Right atrium auricular region (tissue), 2 donors: ENCODE measurements around the gene POLE. TPM values are rescaled to one million over a fixed set of nuclear protein-coding genes. Genes with fewer than 3 reads are reported as not detected.

Experiments
- DNase-seq: peaks from one replicate; pipeline ENCODE4 v3.0.0-alpha.2; 2019; ENCODE audit warnings: low spot score
- H3K27ac ChIP-seq, 2 donors: fragments of 200-600 bp; sonication (generic); 1 replicate in 1 of 2; 2 replicates in 1 of 2; pipeline ENCODE4 v1.5.1; 2016 to 2019
- H3K27me3 ChIP-seq, 2 donors: fragments of 200-600 bp; sonication (generic); one replicate each; pipeline versions ENCODE4 v1.5.1 to v1.6.0; 2017 to 2019
- H3K36me3 ChIP-seq: fragments of 200-600 bp; sonication (generic); one replicate; pipeline ENCODE4 v1.5.1; 2016
- H3K4me1 ChIP-seq, 2 donors: fragments of 200-600 bp; sonication (generic); one replicate each; pipeline versions ENCODE4 v1.5.1 to v1.6.0; 2017 to 2019
- H3K4me3 ChIP-seq, 2 donors: fragments of 200-600 bp; sonication (generic); 1 replicate in 1 of 2; 2 replicates in 1 of 2; pipeline ENCODE4 v1.5.1; 2017 to 2019; ENCODE audit warnings: mild to moderate bottlenecking in 1 of 2, moderate library complexity in 1 of 2
- H3K9me3 ChIP-seq, 2 donors: fragments of 200-600 bp; sonication (generic); one replicate each; pipeline ENCODE4 v1.5.1; 2019
- CTCF ChIP-seq, 2 donors: fragments of 200-600 bp; sonication (generic); IDR thresholded peaks; one replicate each; pipeline ENCODE4 v1.5.1; 2019; ENCODE audit warnings: antibody characterized with exemption in 2 of 2
- total RNA-seq, 2 donors: library from RNA; depleted of rRNA; stranded (reverse); fragments of >200 nt; gene quantifications; one replicate each; pipeline ENCODE4 v1.1.0, GENCODE V29; 2016

The POLE gene
- total RNA-seq, 2 donors from 2014 or later: 10.2 to 13.9 TPM

GRCh38 chr12:132720606-132721345 is 33.6 kb upstream of the POLE start:
- H3K9me3 ChIP-seq: no peaks in the 10 kb centered on the region
- peaks cover 0 to 3% of the 10 kb centered on the region in 2 donors for H3K4me1 ChIP-seq
- no peak for DNase-seq
- H3K4me3 ChIP-seq: no peak overlapping the region
- H3K27ac ChIP-seq: no peak overlapping the region
- no peak for TF ChIP-seq CTCF (IDR thresholded peaks at IDR 0.05)
- H3K27me3 ChIP-seq: no peaks in the 10 kb centered on the region
- peaks cover 75% of the 10 kb centered on the region for H3K36me3 ChIP-seq

GRCh38 chr12:132719954-132720324 is 32.8 kb upstream of the POLE start:
- Histone ChIP-seq H3K27ac (no peak overlapping the region), H3K9me3 (no peaks in the 10 kb centered on the region), H3K36me3 (peaks cover 68% of the 10 kb centered on the region), H3K4me1 (peaks cover 0 to 3% of the 10 kb centered on the region in 2 donors), H3K4me3 (no peak overlapping the region), H3K27me3 (no peaks in the 10 kb centered on the region)
- no peak for TF ChIP-seq CTCF (IDR thresholded peaks at IDR 0.05)
- no peak for DNase-seq

GRCh38 chr12:132719141-132719953 is 32.2 kb upstream of the POLE start:
- H3K27me3 ChIP-seq: no peaks in the 10 kb centered on the region
- TF ChIP-seq CTCF (IDR thresholded peaks at IDR 0.05): no peak
- H3K4me1 ChIP-seq: peaks cover 0 to 3% of the 10 kb centered on the region in 2 donors
- no peak for DNase-seq
- no peaks in the 10 kb centered on the region for H3K9me3 ChIP-seq
- H3K36me3 ChIP-seq: peaks cover 67% of the 10 kb centered on the region
- H3K27ac ChIP-seq: no peak overlapping the region
- no peak overlapping the region for H3K4me3 ChIP-seq

- no peak for TF ChIP-seq CTCF (IDR thresholded peaks at IDR 0.05)
- DNase-seq: no peak
- no peaks in the 10 kb centered on the region for H3K27me3 ChIP-seq
- peaks cover 60% of the 10 kb centered on the region for H3K36me3 ChIP-seq
- no peak overlapping the region for H3K4me3 ChIP-seq
- H3K27ac ChIP-seq: no peak overlapping the region
- peaks cover 0 to 3% of the 10 kb centered on the region in 2 donors for H3K4me1 ChIP-seq
- no peaks in the 10 kb centered on the region for H3K9me3 ChIP-seq
Observed at GRCh38 chr12:132718644-132719043, 31.5 kb upstream of the POLE start.

- no peak for DNase-seq
- no peaks in the 10 kb centered on the region for H3K27me3 ChIP-seq
- no peak overlapping the region for H3K4me3 ChIP-seq
- peaks cover 0 to 2% of the 10 kb centered on the region in 2 donors for H3K4me1 ChIP-seq
- H3K36me3 ChIP-seq: peaks cover 53% of the 10 kb centered on the region
- no peaks in the 10 kb centered on the region for H3K9me3 ChIP-seq
- no peak for TF ChIP-seq CTCF (IDR thresholded peaks at IDR 0.05)
- H3K27ac ChIP-seq: no peak overlapping the region
Observed at GRCh38 chr12:132717531-132718387, 30.6 kb upstream of the POLE start.
